H7 (cell line): Measurements from ENCODE around the gene TMEM132A. TPM values are rescaled to one million over a fixed set of nuclear protein-coding genes. Genes with fewer than 3 reads are reported as not detected.

Experiments
- DNase-seq: peaks from one replicate; pipeline ENCODE4 v3.0.0; 2012
- H3K27me3 ChIP-seq: 2 replicates; pipeline ENCODE4 v1.6.0; 2011; ENCODE audit warnings: mild to moderate bottlenecking, low read length; ENCODE audit not compliant: control insufficient read depth, insufficient read depth
- H3K36me3 ChIP-seq: replicated peaks from 2 replicates; pipeline ENCODE4 v1.5.1; 2011; ENCODE audit warnings: low read length; ENCODE audit not compliant: control insufficient read depth, insufficient read depth
- H3K4me3 ChIP-seq: 2 replicates; pipeline ENCODE4 v1.5.1; 2011; ENCODE audit warnings: low read depth, mild to moderate bottlenecking, control low read depth, low read length, moderate library complexity; ENCODE audit not compliant: insufficient read depth
- total RNA-seq: library from RNA; depleted of rRNA; stranded (reverse); fragments of >200 nt; shearing (Covaris generic); gene quantifications from 2 replicates; pipeline ENCODE4 v1.2.3, GENCODE V29; 2014

Gene TMEM132A
- total RNA-seq, 1 experiment from 2014 or later, result 66.0 TPM

- no peak for DNase-seq
- no peaks in the 10 kb centered on the region for H3K36me3 ChIP-seq
- no peak overlapping the region; the same call in 1 of the 2 replicates for H3K4me3 ChIP-seq
- H3K27me3 ChIP-seq, result peaks cover 4% of the 10 kb centered on the region; the same call in 1 of the 2 replicates
Measured at GRCh38 chr11:60912223-60912850, 11.9 kb upstream of the TMEM132A start.

- Histone ChIP-seq H3K4me3 (peak overlapping the region; percentile 59; the same call in 1 of the 2 replicates), H3K27me3 (peaks cover 2% of the 10 kb centered on the region; the same call in 1 of the 2 replicates), H3K36me3 (no peaks in the 10 kb centered on the region)
- DNase-seq, result no peak
Measured at GRCh38 chr11:60912851-60913528, 11.3 kb upstream of the TMEM132A start.

- Histone ChIP-seq H3K36me3 (no peaks in the 10 kb centered on the region), H3K27me3 (peaks cover 1% of the 10 kb centered on the region; the same call in 1 of the 2 replicates), H3K4me3 (peak within 1 kb of the TSS; percentile 59)
- peak; percentile 96 for DNase-seq
Measured at GRCh38 chr11:60913793-60914632, 10.2 kb upstream of the TMEM132A start, which contains the start of gene TMEM109. TMEM109 (plus strand) TSS chr11:60914158; CDS start chr11:60919694, 5,536 bp downstream.

GRCh38 chr11:60914633-60915247 lies 9.5 kb upstream of the TMEM132A start:
- DNase-seq, result no peak
- Histone ChIP-seq H3K36me3 (peaks cover 2% of the 10 kb centered on the region), H3K4me3 (peak overlapping the region; percentile 59), H3K27me3 (peaks cover 1% of the 10 kb centered on the region; the same call in 1 of the 2 replicates)

GRCh38 chr11:60915248-60915914 lies 8.9 kb upstream of the TMEM132A start:
- peak overlapping the region; percentile 59 for H3K4me3 ChIP-seq
- H3K36me3 ChIP-seq, result peaks cover 4% of the 10 kb centered on the region
- peak; percentile 85 for DNase-seq
- H3K27me3 ChIP-seq, result peaks cover under 1% of the 10 kb centered on the region; the same call in 1 of the 2 replicates

GRCh38 chr11:60916669-60917206 lies 7.5 kb upstream of the TMEM132A start:
- Histone ChIP-seq H3K27me3 (no peaks in the 10 kb centered on the region), H3K36me3 (peaks cover 8% of the 10 kb centered on the region), H3K4me3 (no peak overlapping the region)
- no peak for DNase-seq

- DNase-seq, result no peak
- no peaks in the 10 kb centered on the region for H3K27me3 ChIP-seq
Measured at GRCh38 chr11:60917267-60917666, 7.0 kb upstream of the TMEM132A start.

GRCh38 chr11:60918251-60918938 lies 5.9 kb upstream of the TMEM132A start:
- Histone ChIP-seq H3K4me3 (no peak overlapping the region), H3K27me3 (no peaks in the 10 kb centered on the region; the same call in 1 of the 2 replicates), H3K36me3 (peaks cover 8% of the 10 kb centered on the region)
- no peak for DNase-seq

More at GRCh38 chr11:60917267-60917666, 7.0 kb upstream of the TMEM132A start:
- no peak overlapping the region for H3K4me3 ChIP-seq
- peaks cover 8% of the 10 kb centered on the region for H3K36me3 ChIP-seq

- Histone ChIP-seq H3K36me3 (peaks cover 8% of the 10 kb centered on the region), H3K27me3 (peaks cover 2% of the 10 kb centered on the region; the same call in 1 of the 2 replicates), H3K4me3 (no peak overlapping the region)
- DNase-seq, result no peak
Measured at GRCh38 chr11:60918939-60919265, 5.4 kb upstream of the TMEM132A start.

GRCh38 chr11:60919320-60919719 lies 4.9 kb upstream of the TMEM132A start:
- Histone ChIP-seq H3K27me3 (peaks cover 2% of the 10 kb centered on the region; the same call in 1 of the 2 replicates), H3K36me3 (peaks cover 8% of the 10 kb centered on the region), H3K4me3 (no peak overlapping the region)
- DNase-seq, result no peak

- Histone ChIP-seq H3K27me3 (peaks cover 3% of the 10 kb centered on the region), H3K36me3 (peaks cover 8% of the 10 kb centered on the region), H3K4me3 (no peak overlapping the region)
- no peak for DNase-seq
Measured at GRCh38 chr11:60919956-60920355, 4.3 kb upstream of the TMEM132A start.

GRCh38 chr11:60921259-60921658 lies 3.0 kb upstream of the TMEM132A start:
- DNase-seq, result no peak
- H3K27me3 ChIP-seq, result peaks cover 7% of the 10 kb centered on the region
- no peak overlapping the region for H3K4me3 ChIP-seq
- peaks cover 8% of the 10 kb centered on the region for H3K36me3 ChIP-seq

- Histone ChIP-seq H3K36me3 (peaks cover 8% of the 10 kb centered on the region), H3K27me3 (peaks cover 7% of the 10 kb centered on the region), H3K4me3 (no peak overlapping the region)
- no peak for DNase-seq
Measured at GRCh38 chr11:60921777-60922335, 2.4 kb upstream of the TMEM132A start.
